ENCODE data around the gene MTMR3.

DNA sequence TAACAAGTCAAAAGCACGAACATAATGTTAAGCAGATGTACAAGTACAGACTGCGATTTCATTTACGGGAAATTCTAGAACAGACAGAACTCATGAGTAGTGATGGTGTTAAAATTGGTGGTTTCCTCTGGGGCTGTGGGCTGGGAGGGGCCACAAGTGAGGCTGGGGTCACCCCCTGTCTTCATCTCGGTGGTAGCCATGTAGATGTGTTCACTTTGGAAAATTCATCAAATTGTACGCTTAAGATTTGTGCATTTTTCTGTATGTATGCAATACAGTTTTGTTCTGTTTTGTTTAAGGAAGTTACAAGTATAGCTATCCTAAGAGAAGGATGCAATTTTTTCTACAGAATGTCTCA lies 44.4 kb upstream of the MTMR3 start:
- TF ChIP-seq GATA2 (IDR thresholded peaks at IDR 0.05; ENCODE audit: low read depth, low read length), result no peak
- no peak for TF ChIP-seq GATA3 (IDR thresholded peaks at IDR 0.05; ENCODE audit: low read depth, low read length)

Data from SH-SY5Y (cell line).